NCI-H1048 (cell line): Measurements from ENCODE around the gene RCAN2.

Source experiments
- DNase-seq: peaks from one replicate; lab custom pipeline; 2025; lab: John Stamatoyannopoulos, UW

Gene RCAN2

GRCh38 chr6:46254331-46254730 lies 236.9 kb downstream of the RCAN2 start:
- DNase-seq = no peak

GRCh38 chr6:46251583-46252339 lies 239.5 kb downstream of the RCAN2 start:
- DNase-seq = no peak

- DNase-seq = no peak
These were observed 243.1 kb downstream of the RCAN2 start for GRCh38 chr6:46248143-46248542.

- DNase-seq = no peak
These were observed 244.5 kb downstream of the RCAN2 start for GRCh38 chr6:46246727-46247126.

- DNase-seq = no peak
These were observed 245.2 kb downstream of the RCAN2 start for GRCh38 chr6:46246081-46246480.

GRCh38 chr6:46244670-46245069 lies 246.6 kb downstream of the RCAN2 start:
- DNase-seq = no peak

GRCh38 chr6:46243754-46244153 lies 247.5 kb downstream of the RCAN2 start:
- DNase-seq = no peak

GRCh38 chr6:46242921-46243320 lies 248.3 kb downstream of the RCAN2 start:
- DNase-seq = no peak

GRCh38 chr6:46240866-46241565 lies 250.2 kb downstream of the RCAN2 start:
- DNase-seq = no peak

- no peak for DNase-seq
These were observed 254.5 kb downstream of the RCAN2 start for GRCh38 chr6:46236752-46237151.

- no peak for DNase-seq
These were observed 256.0 kb downstream of the RCAN2 start for GRCh38 chr6:46235242-46235641.

GRCh38 chr6:46234700-46235099 lies 256.5 kb downstream of the RCAN2 start:
- DNase-seq = no peak

- no peak for DNase-seq
These were observed 257.1 kb downstream of the RCAN2 start for GRCh38 chr6:46234156-46234556.

GRCh38 chr6:46233129-46233528 lies 258.1 kb downstream of the RCAN2 start:
- no peak for DNase-seq

GRCh38 chr6:46222286-46222685 lies 269.0 kb downstream of the RCAN2 start:
- no peak for DNase-seq

- no peak for DNase-seq
These were observed 269.9 kb downstream of the RCAN2 start for GRCh38 chr6:46221222-46221793.

- no peak for DNase-seq
These were observed 270.7 kb downstream of the RCAN2 start for GRCh38 chr6:46220352-46221221.

- no peak for DNase-seq
These were observed 271.6 kb downstream of the RCAN2 start for GRCh38 chr6:46219661-46220060.

GRCh38 chr6:46218457-46218856 lies 272.8 kb downstream of the RCAN2 start:
- DNase-seq = no peak

- no peak for DNase-seq
These were observed 273.5 kb downstream of the RCAN2 start for GRCh38 chr6:46217671-46218131.

- DNase-seq = no peak
These were observed 274.4 kb downstream of the RCAN2 start for GRCh38 chr6:46216879-46217278.

GRCh38 chr6:46215777-46216176 lies 275.5 kb downstream of the RCAN2 start:
- no peak for DNase-seq
